HepG2 (cell line): ENCODE data around the gene MAGEB17. TPM values are rescaled to one million over a fixed set of nuclear protein-coding genes. Genes with fewer than 3 reads are reported as not detected.

Experiments
- ATAC-seq: fragments of 200-7000 bp; cut with Tn5 transposase; 3 replicates; pipeline ENCODE4 v1.9.1; 2020; ENCODE audit warnings: mild to moderate bottlenecking, moderate library complexity
- BruUV-seq: library from RNA; stranded (reverse); fragments of 400-500 nt; replicated peaks from 2 replicates; lab custom pipeline; 2021; lab: Mats Ljungman, UMichigan
- CTCF ChIA-PET: fragments of 300-600 bp; formaldehyde crosslinking; extraction: SDS; loops from one replicate; lab custom pipeline; 2021; ENCODE audit warnings: low total read pairs, inconsistent platforms, low intra/inter-chr PET ratio; lab: Yijun Ruan, JAX
- POLR2A ChIA-PET: fragments of 350-600 bp; sonication (Branson Sonifier 250); formaldehyde crosslinking; loops from one replicate; lab custom pipeline; 2020; ENCODE audit warnings: antibody characterized with exemption, inconsistent platforms; lab: Yijun Ruan, JAX
- DNase-seq: peaks from one replicate; pipeline ENCODE4 v3.0.0-alpha.2; 2015; ENCODE audit warnings: low spot score
- FAIRE-seq: peaks from 3 replicates; lab custom pipeline; 2011; peaks lifted over from hg19 to GRCh38; lab: Jason Lieb, UNC
- H2AFZ ChIP-seq: one replicate; pipeline ENCODE4 v1.6.1; 2011; ENCODE audit warnings: low read length, inconsistent platforms
- H3K27ac ChIP-seq: fragments of 300-600 bp; 3 replicates; pipeline ENCODE4 v1.8.0; 2011; ENCODE audit warnings: mixed run types, mild to moderate bottlenecking, mixed read lengths, low read length, inconsistent platforms; ENCODE audit not compliant: insufficient read depth; ENCODE audit errors: extremely low read length
- H3K27me3 ChIP-seq, 2 experiments: fragments of 200-600 bp in 1 of 2; 2 replicates in 1 of 2; 3 replicates in 1 of 2; pipeline versions ENCODE4 v1.6.0 to v1.8.0; 2011; ENCODE audit warnings: low read length in 2 of 2, mild to moderate bottlenecking in 2 of 2, moderate library complexity in 2 of 2, inconsistent platforms in 1 of 2; ENCODE audit not compliant: insufficient read depth in 2 of 2, control insufficient read depth in 1 of 2
- H3K36me3 ChIP-seq, 2 experiments: fragments of 200-600 bp in 1 of 2; replicated peaks in 1 of 2; 2 replicates in 1 of 2; 3 replicates in 1 of 2; pipeline versions ENCODE4 v1.5.1 to v1.8.0; 2011; ENCODE audit warnings: low read length in 2 of 2, inconsistent platforms in 1 of 2; ENCODE audit not compliant: insufficient read depth in 2 of 2, control insufficient read depth in 1 of 2
- H3K4me1 ChIP-seq: 2 replicates; pipeline ENCODE4 v1.5.1; 2012; ENCODE audit warnings: low read length, inconsistent platforms; ENCODE audit not compliant: insufficient read depth
- H3K4me2 ChIP-seq: 2 replicates; pipeline ENCODE4 v1.6.0; 2011; ENCODE audit warnings: low read depth, low read length, inconsistent platforms
- H3K4me3 ChIP-seq, 3 experiments: fragments of 200-600 bp in 1 of 3; sonication (generic), shearing (Covaris generic) in 1 of 3; replicated peaks in 1 of 3; 2 replicates each; pipeline ENCODE4 v1.5.1; 2011 to 2016; ENCODE audit warnings: low read length in 3 of 3, inconsistent platforms in 2 of 3, low read depth in 2 of 3, mild to moderate bottlenecking in 2 of 3, control low read depth in 1 of 3, mixed read lengths in 1 of 3; ENCODE audit not compliant: insufficient read depth in 1 of 3
- H3K79me2 ChIP-seq: one replicate; pipeline ENCODE4 v1.6.1; 2011; ENCODE audit warnings: low read length, inconsistent platforms; ENCODE audit not compliant: insufficient read depth
- H3K9ac ChIP-seq: 2 replicates; pipeline ENCODE4 v1.6.0; 2011; ENCODE audit warnings: mild to moderate bottlenecking, low read depth, low read length, inconsistent platforms; ENCODE audit not compliant: insufficient read depth
- H3K9me3 ChIP-seq: 2 replicates; pipeline ENCODE4 v1.5.1; 2012; ENCODE audit warnings: mild to moderate bottlenecking, low read length
- H4K20me1 ChIP-seq: 2 replicates; pipeline ENCODE4 v1.6.0; 2011; ENCODE audit warnings: inconsistent platforms, mild to moderate bottlenecking, low read length, moderate library complexity; ENCODE audit not compliant: insufficient read depth
- NFAT5 ChIP-seq: sonication (generic); formaldehyde crosslinking; IDR thresholded peaks from 2 replicates; pipeline ENCODE4 v1.4.0; 2020; ENCODE audit warnings: missing genetic modification reagents
- PBX2 ChIP-seq: IDR thresholded peaks from 2 replicates; pipeline ENCODE4 v1.6.1; 2016; ENCODE audit warnings: control low read depth
- ZNF280B ChIP-seq: sonication (generic); formaldehyde crosslinking; IDR thresholded peaks from 2 replicates; pipeline ENCODE4 v1.5.0; 2020; ENCODE audit warnings: missing genetic modification reagents, mild to moderate bottlenecking, borderline replicate concordance
- WGBS: methylation state at CpG from one replicate; pipeline ENCODE4 v1.1.6; 2017; ENCODE audit warnings: low lambda C conversion rate; 5-methylcytosine and 5-hydroxymethylcytosine counted together
- in situ Hi-C: cut with HindIII; loops from 2 replicates; pipeline ENCODE4 v1.10.0; 2017; ENCODE audit warnings: low pct_unique_long_range_greater_than_20kb; ENCODE audit not compliant: extremely low pct_ligation_motif_present
- intact Hi-C: fragments of 100-400 bp; cut with micrococcal nuclease; formaldehyde crosslinking; loops from one replicate; pipeline ENCODE4 v1.10.0; 2022; ENCODE audit not compliant: unreplicated experiment
- polyA plus RNA-seq, 8 experiments: library from polyadenylated mRNA; depleted of rRNA in 3 of 8; stranded (reverse) in 7 of 8; unstranded in 1 of 8; fragments of >200 nt; fragmentation: Illumina TruSeq in 4 of 8; extraction: Trizol in 4 of 8; gene quantifications; 2 replicates each; pipeline versions ENCODE4 v1.2.1 to v1.2.3, GENCODE V29; 2011 to 2016; ENCODE audit warnings: low read depth in 4 of 8, missing spikeins in 1 of 8, mixed read lengths in 1 of 8; ENCODE audit not compliant: insufficient read depth in 1 of 8
- total RNA-seq, 5 experiments: library from RNA; depleted of rRNA; stranded (reverse); fragments of >200 nt; fragmentation: Illumina TruSeq; extraction: Trizol; gene quantifications; 2 replicates each; pipeline ENCODE4 v1.2.3, GENCODE V29; 2016; ENCODE audit warnings: low read depth in 1 of 5
- TF ChIP-seq, protein P1 (sequence below): IDR thresholded peaks from 2 replicates; pipeline ENCODE4 v1.6.1; 2012; ENCODE audit warnings: low read depth, low read length, improper control_type of control experiment
- TF ChIP-seq, protein P2 (sequence below): sonication (generic); formaldehyde crosslinking; IDR thresholded peaks from 2 replicates; pipeline ENCODE4 v1.4.0; 2020; ENCODE audit warnings: missing genetic modification reagents, borderline replicate concordance

The MAGEB17 gene
- total and polyA plus RNA-seq, 2 of the 13 experiments (the other 11 are each of a cell fraction or from before 2014, with no cell fraction given) = not detected

- TF ChIP-seq, protein P1, sequence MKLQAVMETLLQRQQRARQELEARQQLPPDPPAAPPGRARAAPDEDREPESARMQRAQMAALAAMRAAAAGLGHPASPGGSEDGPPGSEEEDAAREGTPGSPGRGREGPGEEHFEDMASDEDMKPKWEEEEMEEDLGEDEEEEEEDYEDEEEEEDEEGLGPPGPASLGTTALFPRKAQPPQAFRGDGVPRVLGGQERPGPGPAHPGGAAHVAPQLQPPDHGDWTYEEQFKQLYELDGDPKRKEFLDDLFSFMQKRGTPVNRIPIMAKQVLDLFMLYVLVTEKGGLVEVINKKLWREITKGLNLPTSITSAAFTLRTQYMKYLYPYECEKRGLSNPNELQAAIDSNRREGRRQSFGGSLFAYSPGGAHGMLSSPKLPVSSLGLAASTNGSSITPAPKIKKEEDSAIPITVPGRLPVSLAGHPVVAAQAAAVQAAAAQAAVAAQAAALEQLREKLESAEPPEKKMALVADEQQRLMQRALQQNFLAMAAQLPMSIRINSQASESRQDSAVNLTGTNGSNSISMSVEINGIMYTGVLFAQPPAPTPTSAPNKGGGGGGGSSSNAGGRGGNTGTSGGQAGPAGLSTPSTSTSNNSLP = no peak
- TF ChIP-seq, protein P2, sequence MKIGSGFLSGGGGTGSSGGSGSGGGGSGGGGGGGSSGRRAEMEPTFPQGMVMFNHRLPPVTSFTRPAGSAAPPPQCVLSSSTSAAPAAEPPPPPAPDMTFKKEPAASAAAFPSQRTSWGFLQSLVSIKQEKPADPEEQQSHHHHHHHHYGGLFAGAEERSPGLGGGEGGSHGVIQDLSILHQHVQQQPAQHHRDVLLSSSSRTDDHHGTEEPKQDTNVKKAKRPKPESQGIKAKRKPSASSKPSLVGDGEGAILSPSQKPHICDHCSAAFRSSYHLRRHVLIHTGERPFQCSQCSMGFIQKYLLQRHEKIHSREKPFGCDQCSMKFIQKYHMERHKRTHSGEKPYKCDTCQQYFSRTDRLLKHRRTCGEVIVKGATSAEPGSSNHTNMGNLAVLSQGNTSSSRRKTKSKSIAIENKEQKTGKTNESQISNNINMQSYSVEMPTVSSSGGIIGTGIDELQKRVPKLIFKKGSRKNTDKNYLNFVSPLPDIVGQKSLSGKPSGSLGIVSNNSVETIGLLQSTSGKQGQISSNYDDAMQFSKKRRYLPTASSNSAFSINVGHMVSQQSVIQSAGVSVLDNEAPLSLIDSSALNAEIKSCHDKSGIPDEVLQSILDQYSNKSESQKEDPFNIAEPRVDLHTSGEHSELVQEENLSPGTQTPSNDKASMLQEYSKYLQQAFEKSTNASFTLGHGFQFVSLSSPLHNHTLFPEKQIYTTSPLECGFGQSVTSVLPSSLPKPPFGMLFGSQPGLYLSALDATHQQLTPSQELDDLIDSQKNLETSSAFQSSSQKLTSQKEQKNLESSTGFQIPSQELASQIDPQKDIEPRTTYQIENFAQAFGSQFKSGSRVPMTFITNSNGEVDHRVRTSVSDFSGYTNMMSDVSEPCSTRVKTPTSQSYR (CRISPR knock-in tag) = no peak
Measured at GRCh38 chrX:16155581-16156096, 11.6 kb upstream of the MAGEB17 start (continued).

GRCh38 chrX:16156692-16157331 lies 10.5 kb upstream of the MAGEB17 start:
- no peak for DNase-seq
- no TSS peak for BruUV-seq
- no peaks in the 10 kb centered on the region for H3K36me3 ChIP-seq
- no peaks in the 10 kb centered on the region for H3K4me1 ChIP-seq
- H4K20me1 ChIP-seq = no peaks in the 10 kb centered on the region
- H3K79me2 ChIP-seq = no peaks in the 10 kb centered on the region
- H3K4me3 ChIP-seq = no peak overlapping the region
- in situ Hi-C loops = no loop called here
- no peaks in the 10 kb centered on the region for H3K9me3 ChIP-seq
- H3K9ac ChIP-seq = no peak overlapping the region
- no peak overlapping the region for H3K27ac ChIP-seq
- intact Hi-C loops = no loop called here
- 0% methylated on average over 4 of the region's 5 CpGs for WGBS
- no peak overlapping the region for H3K4me2 ChIP-seq
- no peak overlapping the region for H2AFZ ChIP-seq
- ChIA-PET POLR2A (no interaction called here), CTCF (no interaction called here)
- no peak for ATAC-seq
- H3K27me3 ChIP-seq = no peaks in the 10 kb centered on the region
- no peak for FAIRE-seq
- TF ChIP-seq NFAT5 (CRISPR knock-in tag) (no peak), PBX2 (no peak), ZNF280B (CRISPR knock-in tag) (no peak)
